ENCODE results near the gene CYP11A1.

The CYP11A1 gene

GRCh38 chr15:74336061-74337005 lies 31.1 kb downstream of the CYP11A1 start:
- TF ChIP-seq CTCF (IDR thresholded peaks at IDR 0.05; ENCODE audit: insufficient read depth, low read depth, low read length, missing control alignments) = no peak
- no peak for DNase-seq (ENCODE audit: low read depth)
- no peak overlapping the region for H3K4me3 ChIP-seq (ENCODE audit: low read depth, low read length)

GRCh38 chr15:74335396-74335795 lies 32.0 kb downstream of the CYP11A1 start:
- no peak for DNase-seq (ENCODE audit: low read depth)
- no peak for TF ChIP-seq CTCF (IDR thresholded peaks at IDR 0.05; ENCODE audit: insufficient read depth, low read depth, low read length, missing control alignments)
- H3K4me3 ChIP-seq (ENCODE audit: low read depth, low read length) = no peak overlapping the region

GRCh38 chr15:74334127-74334526 lies 33.3 kb downstream of the CYP11A1 start:
- no peak overlapping the region for H3K4me3 ChIP-seq (ENCODE audit: low read depth, low read length)
- no peak for DNase-seq (ENCODE audit: low read depth)
- no peak for TF ChIP-seq CTCF (IDR thresholded peaks at IDR 0.05; ENCODE audit: insufficient read depth, low read depth, low read length, missing control alignments)

- TF ChIP-seq CTCF (IDR thresholded peaks at IDR 0.05; ENCODE audit: insufficient read depth, low read depth, low read length, missing control alignments) = no peak
Observed at GRCh38 chr15:74333662-74334061, 33.8 kb downstream of the CYP11A1 start.

GRCh38 chr15:74333093-74333492 lies 34.4 kb downstream of the CYP11A1 start:
- no peak overlapping the region for H3K4me3 ChIP-seq (ENCODE audit: low read depth, low read length)
- TF ChIP-seq CTCF (IDR thresholded peaks at IDR 0.05; ENCODE audit: insufficient read depth, low read depth, low read length, missing control alignments) = no peak
- no peak for DNase-seq (ENCODE audit: low read depth)

More at GRCh38 chr15:74333662-74334061, 33.8 kb downstream of the CYP11A1 start:
- no peak for DNase-seq (ENCODE audit: low read depth)
- H3K4me3 ChIP-seq (ENCODE audit: low read depth, low read length) = no peak overlapping the region

GRCh38 chr15:74332611-74333010 lies 34.8 kb downstream of the CYP11A1 start:
- no peak for TF ChIP-seq CTCF (IDR thresholded peaks at IDR 0.05; ENCODE audit: insufficient read depth, low read depth, low read length, missing control alignments)
- DNase-seq (ENCODE audit: low read depth) = no peak
- no peak overlapping the region for H3K4me3 ChIP-seq (ENCODE audit: low read depth, low read length)

All from GM12865 (cell line).